Right atrium auricular region (tissue), 2 donors: Measurements from ENCODE around the gene TRAPPC3. TPM values are rescaled to one million over a fixed set of nuclear protein-coding genes. Genes with fewer than 3 reads are reported as not detected.

Experiments
- DNase-seq: peaks from one replicate; pipeline ENCODE4 v3.0.0-alpha.2; 2019; ENCODE audit warnings: low spot score
- H3K27ac ChIP-seq, 2 donors: fragments of 200-600 bp; sonication (generic); 1 replicate in 1 of 2; 2 replicates in 1 of 2; pipeline ENCODE4 v1.5.1; 2016 to 2019
- H3K27me3 ChIP-seq, 2 donors: fragments of 200-600 bp; sonication (generic); one replicate each; pipeline versions ENCODE4 v1.5.1 to v1.6.0; 2017 to 2019
- H3K36me3 ChIP-seq: fragments of 200-600 bp; sonication (generic); one replicate; pipeline ENCODE4 v1.5.1; 2016
- H3K4me1 ChIP-seq, 2 donors: fragments of 200-600 bp; sonication (generic); one replicate each; pipeline versions ENCODE4 v1.5.1 to v1.6.0; 2017 to 2019
- H3K4me3 ChIP-seq, 2 donors: fragments of 200-600 bp; sonication (generic); 1 replicate in 1 of 2; 2 replicates in 1 of 2; pipeline ENCODE4 v1.5.1; 2017 to 2019; ENCODE audit warnings: mild to moderate bottlenecking in 1 of 2, moderate library complexity in 1 of 2
- H3K9me3 ChIP-seq, 2 donors: fragments of 200-600 bp; sonication (generic); one replicate each; pipeline ENCODE4 v1.5.1; 2019
- total RNA-seq, 2 donors: library from RNA; depleted of rRNA; stranded (reverse); fragments of >200 nt; gene quantifications; one replicate each; pipeline ENCODE4 v1.1.0, GENCODE V29; 2016
- TF ChIP-seq, protein P1 (sequence below), 2 donors: fragments of 200-600 bp; sonication (generic); IDR thresholded peaks; one replicate each; pipeline ENCODE4 v1.5.1; 2019; ENCODE audit warnings: antibody characterized with exemption in 2 of 2

The TRAPPC3 gene
- total RNA-seq, 2 donors from 2014 or later = 62.0 to 81.6 TPM

DNA sequence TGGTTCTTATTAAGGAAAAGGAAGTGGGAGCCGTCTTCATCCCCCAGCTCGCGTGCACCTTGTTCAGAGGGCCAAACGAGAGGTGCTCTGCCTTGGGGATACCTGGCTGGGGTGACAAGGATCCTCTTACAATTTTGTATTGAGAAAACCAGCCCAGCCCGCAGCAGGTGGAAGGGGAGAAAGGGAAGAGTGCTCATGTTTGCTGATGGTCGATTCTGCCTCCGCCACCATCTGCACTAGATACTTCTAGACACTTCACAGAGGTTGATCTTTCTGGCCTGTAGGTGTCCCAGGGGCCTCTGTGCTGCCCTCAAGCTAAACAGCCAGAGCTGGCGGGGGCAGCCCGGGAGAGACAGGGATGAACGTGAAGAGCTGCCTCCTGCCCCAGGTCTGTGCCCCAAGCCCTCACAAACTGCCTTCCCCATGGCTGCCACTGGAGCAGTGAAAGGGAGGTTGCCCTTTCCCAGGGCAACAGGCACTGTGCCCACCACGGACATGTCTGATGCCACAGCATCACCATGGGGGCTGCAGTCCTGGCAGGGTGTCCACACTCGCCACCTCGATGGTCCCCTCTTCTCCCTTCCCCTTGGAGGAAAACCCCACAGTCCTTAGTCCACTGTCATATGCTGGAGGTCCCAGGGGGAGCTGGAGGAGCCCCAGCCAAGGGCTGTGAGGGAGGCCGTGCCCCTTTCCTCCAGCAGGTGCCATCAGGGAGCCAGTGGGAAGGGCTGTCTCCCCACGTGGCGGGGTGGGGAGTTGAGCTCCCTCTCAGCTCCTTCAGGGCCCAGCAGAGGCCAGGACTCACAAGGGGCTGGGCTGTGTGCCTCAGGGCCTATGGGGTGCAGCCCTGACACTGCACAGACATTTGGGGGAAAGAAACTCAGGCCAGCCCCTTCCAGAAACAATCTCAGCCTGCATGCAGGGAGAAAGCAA, 52.5 kb downstream of the TRAPPC3 start:
- TF ChIP-seq, protein P1, sequence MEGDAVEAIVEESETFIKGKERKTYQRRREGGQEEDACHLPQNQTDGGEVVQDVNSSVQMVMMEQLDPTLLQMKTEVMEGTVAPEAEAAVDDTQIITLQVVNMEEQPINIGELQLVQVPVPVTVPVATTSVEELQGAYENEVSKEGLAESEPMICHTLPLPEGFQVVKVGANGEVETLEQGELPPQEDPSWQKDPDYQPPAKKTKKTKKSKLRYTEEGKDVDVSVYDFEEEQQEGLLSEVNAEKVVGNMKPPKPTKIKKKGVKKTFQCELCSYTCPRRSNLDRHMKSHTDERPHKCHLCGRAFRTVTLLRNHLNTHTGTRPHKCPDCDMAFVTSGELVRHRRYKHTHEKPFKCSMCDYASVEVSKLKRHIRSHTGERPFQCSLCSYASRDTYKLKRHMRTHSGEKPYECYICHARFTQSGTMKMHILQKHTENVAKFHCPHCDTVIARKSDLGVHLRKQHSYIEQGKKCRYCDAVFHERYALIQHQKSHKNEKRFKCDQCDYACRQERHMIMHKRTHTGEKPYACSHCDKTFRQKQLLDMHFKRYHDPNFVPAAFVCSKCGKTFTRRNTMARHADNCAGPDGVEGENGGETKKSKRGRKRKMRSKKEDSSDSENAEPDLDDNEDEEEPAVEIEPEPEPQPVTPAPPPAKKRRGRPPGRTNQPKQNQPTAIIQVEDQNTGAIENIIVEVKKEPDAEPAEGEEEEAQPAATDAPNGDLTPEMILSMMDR (IDR thresholded peaks at IDR 0.05) = no peak
- H3K9me3 ChIP-seq = no peaks in the 10 kb centered on the region
- H3K36me3 ChIP-seq = peaks cover 28% of the 10 kb centered on the region
- peaks cover 0 to 12% of the 10 kb centered on the region in 2 donors for H3K4me1 ChIP-seq
- H3K4me3 ChIP-seq = no peak overlapping the region
- DNase-seq = no peak
- H3K27me3 ChIP-seq = no peaks in the 10 kb centered on the region
- no peak overlapping the region for H3K27ac ChIP-seq

GRCh38 chr1:36095760-36096405, 53.4 kb downstream of the TRAPPC3 start:
- H3K4me3 ChIP-seq = no peak overlapping the region
- TF ChIP-seq, protein P1 (IDR thresholded peaks at IDR 0.05) = no peak
- H3K4me1 ChIP-seq = peaks cover 0 to 12% of the 10 kb centered on the region in 2 donors
- DNase-seq = no peak
- H3K9me3 ChIP-seq = no peaks in the 10 kb centered on the region
- H3K27me3 ChIP-seq = no peaks in the 10 kb centered on the region
- H3K36me3 ChIP-seq = peaks cover 32% of the 10 kb centered on the region
- H3K27ac ChIP-seq = no peak overlapping the region

- Histone ChIP-seq H3K27ac (no peak overlapping the region), H3K36me3 (peaks cover 32% of the 10 kb centered on the region), H3K9me3 (no peaks in the 10 kb centered on the region), H3K4me1 (peaks cover 0 to 10% of the 10 kb centered on the region in 2 donors), H3K27me3 (no peaks in the 10 kb centered on the region), H3K4me3 (no peak overlapping the region)
- TF ChIP-seq, protein P1 (IDR thresholded peaks at IDR 0.05) = no peak
- DNase-seq = no peak
Observed at GRCh38 chr1:36094621-36095061, 54.6 kb downstream of the TRAPPC3 start.

DNA sequence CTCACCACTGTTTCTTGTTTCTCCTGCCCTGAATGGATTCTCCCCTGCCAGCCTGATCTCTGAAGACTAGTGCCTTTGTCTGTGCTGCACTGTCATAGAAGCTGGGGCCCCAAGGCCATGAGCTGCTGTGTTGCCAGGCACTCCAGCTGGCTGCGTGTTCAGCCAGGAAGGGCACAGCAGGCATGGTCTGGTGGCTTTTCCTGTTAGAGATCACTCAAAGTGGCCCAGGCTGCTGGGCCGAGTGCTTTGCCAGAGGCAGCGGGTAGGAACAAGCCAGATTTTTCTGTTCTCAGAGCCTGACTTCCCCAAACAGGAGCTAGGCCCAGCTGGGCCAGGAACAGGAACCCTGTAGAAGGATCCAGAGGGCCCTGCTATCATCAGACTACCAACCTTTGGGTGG, 55.4 kb downstream of the TRAPPC3 start:
- peaks cover 0 to 12% of the 10 kb centered on the region in 2 donors for H3K4me1 ChIP-seq
- no peak overlapping the region for H3K4me3 ChIP-seq
- peaks cover 32% of the 10 kb centered on the region for H3K36me3 ChIP-seq
- H3K27me3 ChIP-seq = no peaks in the 10 kb centered on the region
- H3K9me3 ChIP-seq = no peaks in the 10 kb centered on the region
- no peak overlapping the region for H3K27ac ChIP-seq
- DNase-seq = no peak
- TF ChIP-seq, protein P1 (IDR thresholded peaks at IDR 0.05) = no peak

GRCh38 chr1:36093226-36093625, 56.1 kb downstream of the TRAPPC3 start:
- H3K36me3 ChIP-seq = peaks cover 32% of the 10 kb centered on the region
- DNase-seq = no peak
- TF ChIP-seq, protein P1 (IDR thresholded peaks at IDR 0.05) = no peak
- H3K4me3 ChIP-seq = no peak overlapping the region
- H3K9me3 ChIP-seq = no peaks in the 10 kb centered on the region
- H3K4me1 ChIP-seq = peaks cover 0 to 15% of the 10 kb centered on the region in 2 donors
- H3K27ac ChIP-seq = no peak overlapping the region
- no peaks in the 10 kb centered on the region for H3K27me3 ChIP-seq
